Activated naive CD4-positive, alpha-beta T cell treated with anti-CD3 and anti-CD28 coated beads, Interleukin-2, amount 50 U/mL, for 16 hours (primary cell): ENCODE measurements around the gene LRRC7.

Experiments used
- DNase-seq: peaks from one replicate; pipeline ENCODE4 v3.0.0-alpha.2; 2020

The LRRC7 gene

GRCh38 chr1:69592341-69592740, 24.6 kb downstream of the LRRC7 start:
- DNase-seq, result no peak

- no peak for DNase-seq
Measured at GRCh38 chr1:69595486-69595885, 27.8 kb downstream of the LRRC7 start.

GRCh38 chr1:69611316-69611715, 43.6 kb downstream of the LRRC7 start:
- no peak for DNase-seq

GRCh38 chr1:69613414-69613813, 45.7 kb downstream of the LRRC7 start:
- no peak for DNase-seq

GRCh38 chr1:69638673-69639072, 71.0 kb downstream of the LRRC7 start:
- no peak for DNase-seq

- DNase-seq, result no peak
Measured at GRCh38 chr1:69639159-69639558, 71.4 kb downstream of the LRRC7 start.

GRCh38 chr1:69643266-69643665, 75.5 kb downstream of the LRRC7 start:
- DNase-seq, result no peak

GRCh38 chr1:69645477-69645876, 77.8 kb downstream of the LRRC7 start:
- no peak for DNase-seq

GRCh38 chr1:69648486-69648885, 80.8 kb downstream of the LRRC7 start:
- no peak for DNase-seq

- DNase-seq, result no peak
Measured at GRCh38 chr1:69649383-69649990, 81.8 kb downstream of the LRRC7 start.

GRCh38 chr1:69650779-69651178, 83.1 kb downstream of the LRRC7 start:
- no peak for DNase-seq

GRCh38 chr1:69651656-69652055, 83.9 kb downstream of the LRRC7 start:
- no peak for DNase-seq

GRCh38 chr1:69657971-69658370, 90.2 kb downstream of the LRRC7 start:
- DNase-seq, result no peak

GRCh38 chr1:69661686-69662085, 94.0 kb downstream of the LRRC7 start:
- DNase-seq, result no peak

- no peak for DNase-seq
Measured at GRCh38 chr1:69662321-69662720, 94.6 kb downstream of the LRRC7 start.

GRCh38 chr1:69671363-69672010, 103.8 kb downstream of the LRRC7 start:
- DNase-seq, result no peak

GRCh38 chr1:69673321-69673720, 105.6 kb downstream of the LRRC7 start:
- DNase-seq, result no peak

- DNase-seq, result no peak
Measured at GRCh38 chr1:69679965-69680364, 112.2 kb downstream of the LRRC7 start.

- DNase-seq, result no peak
Measured at GRCh38 chr1:69686367-69686984, 118.8 kb downstream of the LRRC7 start.

- no peak for DNase-seq
Measured at GRCh38 chr1:69688193-69688592, 120.5 kb downstream of the LRRC7 start.

GRCh38 chr1:69691179-69691578, 123.5 kb downstream of the LRRC7 start:
- DNase-seq, result no peak

- no peak for DNase-seq
Measured at GRCh38 chr1:69693921-69694675, 126.4 kb downstream of the LRRC7 start.

GRCh38 chr1:69697340-69697739, 129.6 kb downstream of the LRRC7 start:
- no peak for DNase-seq

- DNase-seq, result no peak
Measured at GRCh38 chr1:69700770-69701169, 133.0 kb downstream of the LRRC7 start.
